GM12891 (cell line): ENCODE results near the gene NSF.

Experiments
- POLR2A ChIP-seq: IDR thresholded peaks from 2 replicates; pipeline ENCODE4 v1.6.1; 2011; ENCODE audit warnings: low read depth, low read length, control low read depth
- POLR2AphosphoS5 ChIP-seq: IDR thresholded peaks from 2 replicates; pipeline ENCODE4 v1.6.1; 2011; ENCODE audit warnings: low read depth, low read length, control low read depth

DNA sequence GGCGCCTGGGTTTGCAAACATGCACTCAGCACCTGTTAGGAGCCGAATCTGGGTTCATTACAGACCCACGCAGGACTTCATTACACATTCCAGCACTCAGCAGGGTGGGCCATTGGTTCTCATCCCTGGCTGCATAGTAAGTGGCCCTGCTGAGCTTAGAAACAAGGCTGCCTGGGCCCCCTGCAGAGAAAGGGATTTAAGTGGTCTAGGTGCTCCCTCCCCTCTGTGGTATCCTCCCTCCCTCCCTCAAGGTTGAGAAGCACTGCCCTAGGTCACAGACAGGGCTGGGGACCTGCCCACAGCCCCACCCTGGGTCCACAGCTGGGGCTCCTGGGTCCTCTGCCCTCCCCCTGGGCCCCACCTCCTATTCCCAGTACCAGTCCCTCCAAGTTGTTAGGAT is 199.7 kb downstream of the NSF start:
- no peak for TF ChIP-seq POLR2A
- TF ChIP-seq POLR2AphosphoS5, result no peak
